Astrocyte (in vitro differentiated cells and primary cell): ENCODE data around the gene TTLL5. TPM values are rescaled to one million over a fixed set of nuclear protein-coding genes. Genes with fewer than 3 reads are reported as not detected.
"Not testable (repeated sequence)": the region's sequence is repeated elsewhere in the genome, so short reads cannot be mapped to it uniquely, and the experiment has no call there.

Experiments
- DNase-seq: peaks from one replicate; pipeline ENCODE4 v3.0.0-alpha.2; 2010; ENCODE audit warnings: low read depth
- FAIRE-seq: peaks from 2 replicates; lab custom pipeline; 2011; peaks lifted over from hg19 to GRCh38; lab: Jason Lieb, UNC
- H2AFZ ChIP-seq: 2 replicates; pipeline ENCODE4 v1.6.0; 2012; ENCODE audit warnings: low read depth, low read length, inconsistent platforms
- H3K27ac ChIP-seq: 2 replicates; pipeline ENCODE4 v1.5.1; 2011; ENCODE audit warnings: low read depth, low read length, inconsistent platforms
- H3K27me3 ChIP-seq: 2 replicates; pipeline ENCODE4 v1.6.0; 2011; ENCODE audit warnings: low read length, inconsistent platforms; ENCODE audit not compliant: insufficient read depth
- H3K36me3 ChIP-seq: 2 replicates; pipeline ENCODE4 v1.5.1; 2011; ENCODE audit warnings: low read length, inconsistent platforms; ENCODE audit not compliant: insufficient read depth
- H3K4me1 ChIP-seq: 2 replicates; pipeline ENCODE4 v1.5.1; 2011; ENCODE audit warnings: low read length, inconsistent platforms; ENCODE audit not compliant: insufficient read depth
- H3K4me2 ChIP-seq: 2 replicates; pipeline ENCODE4 v1.6.0; 2012; ENCODE audit warnings: low read length, inconsistent platforms
- H3K4me3 ChIP-seq: 2 replicates; pipeline ENCODE4 v1.5.1; 2011; ENCODE audit warnings: low read depth, mild to moderate bottlenecking, low read length, inconsistent platforms; ENCODE audit not compliant: insufficient read depth
- H3K79me2 ChIP-seq: 2 replicates; pipeline ENCODE4 v1.6.0; 2012; ENCODE audit warnings: mild to moderate bottlenecking, low read length, inconsistent platforms; ENCODE audit not compliant: insufficient read depth
- H3K9ac ChIP-seq: 2 replicates; pipeline ENCODE4 v1.6.0; 2012; ENCODE audit warnings: mild to moderate bottlenecking, low read length, inconsistent platforms
- H3K9me3 ChIP-seq: 2 replicates; pipeline ENCODE4 v1.5.1; 2012; ENCODE audit warnings: low read depth, mild to moderate bottlenecking, low read length, inconsistent platforms; ENCODE audit not compliant: insufficient read depth
- H4K20me1 ChIP-seq: 2 replicates; pipeline ENCODE4 v1.6.0; 2012; ENCODE audit warnings: low read length, inconsistent platforms; ENCODE audit not compliant: insufficient read depth
- H3K27ac Mint-ChIP-seq: one replicate; pipeline ENCODE4 v1.8.0; 2021; ENCODE audit warnings: mild to moderate bottlenecking, mixed read lengths; ENCODE audit not compliant: unreplicated experiment
- H3K27me3 Mint-ChIP-seq: one replicate; pipeline ENCODE4 v1.8.0; 2021; ENCODE audit warnings: low read depth, mixed read lengths; ENCODE audit not compliant: unreplicated experiment
- H3K36me3 Mint-ChIP-seq: one replicate; pipeline ENCODE4 v1.8.0; 2021; ENCODE audit warnings: low read depth, mixed read lengths; ENCODE audit not compliant: unreplicated experiment
- H3K4me1 Mint-ChIP-seq: one replicate; pipeline ENCODE4 v1.8.0; 2021; ENCODE audit warnings: low read depth, mixed read lengths; ENCODE audit not compliant: unreplicated experiment
- H3K4me3 Mint-ChIP-seq: one replicate; pipeline ENCODE4 v1.8.0; 2021; ENCODE audit warnings: mild to moderate bottlenecking, moderate library complexity, mixed read lengths; ENCODE audit not compliant: unreplicated experiment
- H3K9me3 Mint-ChIP-seq: one replicate; pipeline ENCODE4 v1.8.0; 2021; ENCODE audit warnings: mild to moderate bottlenecking, mixed read lengths; ENCODE audit not compliant: unreplicated experiment
- EZH2 ChIP-seq: IDR thresholded peaks from 2 replicates; pipeline ENCODE4 v1.6.1; 2012; ENCODE audit warnings: mild to moderate bottlenecking, low read length, inconsistent platforms; ENCODE audit not compliant: insufficient read depth
- total RNA-seq: library from RNA; stranded (reverse); gene quantifications from 2 replicates; pipeline ENCODE4 v1.2.1, GENCODE V29; 2021
- TF ChIP-seq, protein P1 (sequence below): IDR thresholded peaks from 2 replicates; pipeline ENCODE4 v1.5.1; 2011; ENCODE audit warnings: low read depth, mild to moderate bottlenecking, inconsistent platforms, low read length, moderate library complexity; ENCODE audit not compliant: insufficient read depth

TTLL5 gene
- total RNA-seq, 1 donor from 2014 or later, result 24.0 TPM

DNA sequence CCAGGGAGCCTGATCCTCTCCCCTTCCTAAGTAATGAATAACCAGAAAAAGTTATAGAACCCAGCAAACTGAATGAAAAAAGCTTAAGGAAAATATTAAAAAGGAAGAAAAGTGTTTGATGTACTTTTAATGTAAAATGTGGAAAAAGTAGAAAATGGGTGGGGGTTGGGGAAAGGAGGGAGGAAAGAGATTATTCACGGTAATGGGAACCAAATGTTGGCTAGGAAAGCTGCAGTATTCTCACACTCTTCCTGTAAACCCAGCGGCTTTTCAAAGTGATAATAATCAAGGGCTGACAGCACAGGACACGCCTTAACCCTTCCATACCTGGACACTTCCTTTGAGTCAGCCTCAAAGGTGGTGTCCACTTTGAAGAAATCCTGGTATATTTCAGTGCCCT is 181.5 kb downstream of the TTLL5 start:
- no peak overlapping the region for H3K4me3 ChIP-seq
- Mint-ChIP-seq H3K36me3 (peaks cover 28% of the 10 kb centered on the region), H3K27me3 (no peaks in the 10 kb centered on the region), H3K4me1 (peaks cover 5% of the 10 kb centered on the region), H3K27ac (no peak overlapping the region), H3K4me3 (no peak overlapping the region), H3K9me3 (peaks cover 16% of the 10 kb centered on the region)
- no peaks in the 10 kb centered on the region for H4K20me1 ChIP-seq
- H3K79me2 ChIP-seq, result no peaks in the 10 kb centered on the region
- DNase-seq (no peak), FAIRE-seq (no peak)
- peaks cover 5% of the 10 kb centered on the region for H3K36me3 ChIP-seq
- TF ChIP-seq, protein P1, sequence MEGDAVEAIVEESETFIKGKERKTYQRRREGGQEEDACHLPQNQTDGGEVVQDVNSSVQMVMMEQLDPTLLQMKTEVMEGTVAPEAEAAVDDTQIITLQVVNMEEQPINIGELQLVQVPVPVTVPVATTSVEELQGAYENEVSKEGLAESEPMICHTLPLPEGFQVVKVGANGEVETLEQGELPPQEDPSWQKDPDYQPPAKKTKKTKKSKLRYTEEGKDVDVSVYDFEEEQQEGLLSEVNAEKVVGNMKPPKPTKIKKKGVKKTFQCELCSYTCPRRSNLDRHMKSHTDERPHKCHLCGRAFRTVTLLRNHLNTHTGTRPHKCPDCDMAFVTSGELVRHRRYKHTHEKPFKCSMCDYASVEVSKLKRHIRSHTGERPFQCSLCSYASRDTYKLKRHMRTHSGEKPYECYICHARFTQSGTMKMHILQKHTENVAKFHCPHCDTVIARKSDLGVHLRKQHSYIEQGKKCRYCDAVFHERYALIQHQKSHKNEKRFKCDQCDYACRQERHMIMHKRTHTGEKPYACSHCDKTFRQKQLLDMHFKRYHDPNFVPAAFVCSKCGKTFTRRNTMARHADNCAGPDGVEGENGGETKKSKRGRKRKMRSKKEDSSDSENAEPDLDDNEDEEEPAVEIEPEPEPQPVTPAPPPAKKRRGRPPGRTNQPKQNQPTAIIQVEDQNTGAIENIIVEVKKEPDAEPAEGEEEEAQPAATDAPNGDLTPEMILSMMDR, result no peak
- no peak for TF ChIP-seq EZH2
- no peaks in the 10 kb centered on the region for H3K27me3 ChIP-seq
- peaks cover 3% of the 10 kb centered on the region for H3K4me1 ChIP-seq
- no peak overlapping the region for H3K27ac ChIP-seq
- no peak overlapping the region for H2AFZ ChIP-seq
- H3K4me2 ChIP-seq, result no peak overlapping the region
- H3K9me3 ChIP-seq, result no peaks in the 10 kb centered on the region
- no peak overlapping the region for H3K9ac ChIP-seq

DNA sequence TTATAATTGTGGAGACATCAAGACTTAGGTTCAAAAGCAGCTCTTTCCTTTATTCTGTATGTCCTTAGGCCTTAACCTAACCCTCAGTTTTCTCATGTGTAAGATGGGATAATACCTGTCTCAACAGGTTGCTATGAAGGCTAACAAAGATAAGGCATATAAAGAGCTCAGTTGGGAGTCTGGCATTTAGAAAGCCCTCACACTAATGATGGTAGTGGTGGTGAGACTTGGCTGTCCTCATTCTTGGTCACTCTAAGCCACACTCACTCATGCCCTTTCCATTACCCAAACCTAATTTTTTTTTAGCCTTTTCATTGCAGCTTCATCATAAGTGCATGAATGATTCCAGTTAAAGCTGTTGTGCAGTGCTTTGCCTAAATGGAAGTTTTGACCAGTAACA is 183.4 kb downstream of the TTLL5 start:
- no peak for TF ChIP-seq EZH2
- TF ChIP-seq, protein P1, result no peak
- H3K27me3 Mint-ChIP-seq, result no peaks in the 10 kb centered on the region
- H2AFZ ChIP-seq, result no peak overlapping the region
- DNase-seq (no peak), FAIRE-seq (no peak)
- H3K79me2 ChIP-seq, result no peaks in the 10 kb centered on the region
- peaks cover 13% of the 10 kb centered on the region for H3K36me3 Mint-ChIP-seq
- H3K4me1 Mint-ChIP-seq, result peaks cover 13% of the 10 kb centered on the region
- no peaks in the 10 kb centered on the region for H4K20me1 ChIP-seq
- peaks cover 3% of the 10 kb centered on the region for H3K4me1 ChIP-seq
- H3K4me3 Mint-ChIP-seq, result no peak overlapping the region
- H3K9me3 ChIP-seq, result no peaks in the 10 kb centered on the region
- H3K4me2 ChIP-seq, result no peak overlapping the region
- no peaks in the 10 kb centered on the region for H3K27me3 ChIP-seq
- no peaks in the 10 kb centered on the region for H3K36me3 ChIP-seq
- peaks cover 5% of the 10 kb centered on the region for H3K9me3 Mint-ChIP-seq
- no peak overlapping the region for H3K9ac ChIP-seq
- H3K4me3 ChIP-seq, result no peak overlapping the region
- no peak overlapping the region for H3K27ac ChIP-seq
- H3K27ac Mint-ChIP-seq, result no peak overlapping the region

DNA sequence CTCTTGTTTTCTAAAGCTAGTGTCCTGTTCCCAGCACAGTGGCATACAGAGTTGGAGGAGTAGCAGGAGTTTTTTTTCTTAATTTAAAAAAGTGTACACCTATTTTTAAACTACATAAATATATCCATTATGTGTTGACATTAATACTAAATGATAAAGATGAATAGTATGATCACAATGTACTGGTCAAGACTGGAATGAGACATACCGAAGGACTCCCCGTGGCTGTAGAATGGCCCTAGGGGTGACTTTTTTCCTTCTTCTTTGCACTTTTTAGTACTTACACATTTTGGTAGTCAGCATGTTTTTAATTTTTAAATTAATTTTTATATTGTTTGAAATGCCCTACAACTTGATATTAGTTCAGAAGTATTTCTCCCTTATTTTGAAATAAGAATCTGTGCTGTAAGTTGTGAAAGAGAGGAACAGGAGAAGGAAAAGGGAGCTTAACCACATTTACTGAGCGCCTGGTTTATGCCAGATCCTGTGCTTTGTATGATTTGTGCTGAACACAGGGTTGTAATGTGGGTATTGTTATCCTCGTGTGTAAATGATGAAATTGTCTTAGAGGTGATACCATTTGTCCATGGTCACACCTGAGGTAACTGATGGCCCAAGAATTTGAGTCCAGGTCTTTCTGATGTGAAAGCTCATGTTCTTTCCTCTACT is 184.2 kb downstream of the TTLL5 start:
- Histone ChIP-seq H3K9ac (no peak overlapping the region), H3K27me3 (no peaks in the 10 kb centered on the region), H2AFZ (no peak overlapping the region), H3K36me3 (no peaks in the 10 kb centered on the region), H3K9me3 (no peaks in the 10 kb centered on the region), H3K4me1 (peaks cover 3% of the 10 kb centered on the region), H3K79me2 (no peaks in the 10 kb centered on the region), H4K20me1 (no peaks in the 10 kb centered on the region), H3K4me3 (no peak overlapping the region), H3K4me2 (no peak overlapping the region), H3K27ac (no peak overlapping the region)
- no peak overlapping the region for H3K27ac Mint-ChIP-seq
- no peak for FAIRE-seq
- H3K9me3 Mint-ChIP-seq, result no peaks in the 10 kb centered on the region
- no peak overlapping the region for H3K4me3 Mint-ChIP-seq
- H3K4me1 Mint-ChIP-seq, result peaks cover 13% of the 10 kb centered on the region
- H3K36me3 Mint-ChIP-seq, result peaks cover 8% of the 10 kb centered on the region
- TF ChIP-seq EZH2, result no peak
- TF ChIP-seq, protein P1, result no peak
- no peaks in the 10 kb centered on the region for H3K27me3 Mint-ChIP-seq
- DNase-seq, result no peak

DNA sequence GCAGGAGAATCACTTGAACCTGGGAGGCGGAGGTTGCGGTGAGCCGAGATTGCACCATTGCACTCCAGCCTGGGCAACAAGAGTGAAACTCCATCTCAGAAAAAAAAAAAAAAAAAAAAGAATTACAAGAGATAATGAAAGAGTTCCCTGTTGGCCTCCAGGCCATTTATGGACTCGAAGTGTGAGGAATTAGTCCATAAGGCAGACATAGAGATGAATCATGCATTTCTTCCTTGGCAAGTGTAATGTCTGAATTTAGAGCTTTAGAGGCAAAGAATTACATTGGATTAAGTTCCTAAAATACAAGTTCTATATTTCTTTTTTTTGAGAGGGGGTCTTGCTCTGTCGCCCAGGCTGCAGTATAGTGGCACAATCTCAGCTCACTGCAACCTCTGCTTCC is 185.6 kb downstream of the TTLL5 start:
- not testable (repeated sequence) for H3K4me1 Mint-ChIP-seq, H3K4me2 ChIP-seq, H3K4me3 Mint-ChIP-seq, H3K4me1 ChIP-seq, H4K20me1 ChIP-seq, H2AFZ ChIP-seq, H3K36me3 Mint-ChIP-seq, H3K36me3 ChIP-seq, H3K27ac ChIP-seq, H3K9me3 ChIP-seq, H3K4me3 ChIP-seq, H3K79me2 ChIP-seq, H3K9me3 Mint-ChIP-seq, H3K27me3 ChIP-seq, H3K9ac ChIP-seq, FAIRE-seq, H3K27me3 Mint-ChIP-seq
- H3K27ac Mint-ChIP-seq, result peak overlapping the region; percentile 26
- peak; percentile 53 for DNase-seq
